Measurements from ENCODE around the gene ERGIC2. TPM values are rescaled to one million over a fixed set of nuclear protein-coding genes. Genes with fewer than 3 reads are reported as not detected.
"Not testable (repeated sequence)": the region's sequence is repeated elsewhere in the genome, so short reads cannot be mapped to it uniquely, and the experiment has no call there.

The ERGIC2 gene
- 50.0 and 54.5 TPM in 2 replicates for total RNA-seq (2014; rRNA removed; shearing (Covaris generic))
- 53.2 and 70.5 TPM in 2 replicates for polyA plus RNA-seq (2014; cell fraction: nucleus; rRNA removed)

- DNase-seq (ENCODE audit: extremely low read depth, low read depth) = peak; percentile 98
Observed at GRCh38 chr12:29380536-29381523, at the start of gene ERGIC2. Gene ERGIC2, minus strand, starts transcription at chr12:29381172. Its CDS starts 9,539 bp downstream, at chr12:29371633.

GRCh38 chr12:29430716-29431044 is 49.7 kb upstream of the ERGIC2 start:
- DNase-seq (ENCODE audit: extremely low read depth, low read depth) = no peak

- DNase-seq (ENCODE audit: extremely low read depth, low read depth) = no peak
Observed at GRCh38 chr12:29429999-29430715, 49.2 kb upstream of the ERGIC2 start.

- DNase-seq (ENCODE audit: extremely low read depth, low read depth) = peak; percentile 50
Observed at GRCh38 chr12:29428633-29429032, 47.7 kb upstream of the ERGIC2 start.

- DNase-seq (ENCODE audit: extremely low read depth, low read depth) = no peak
Observed at GRCh38 chr12:29427964-29428363, 47.0 kb upstream of the ERGIC2 start.

GRCh38 chr12:29426498-29426897 is 45.5 kb upstream of the ERGIC2 start:
- no peak for DNase-seq (ENCODE audit: extremely low read depth, low read depth)

GRCh38 chr12:29425722-29426121 is 44.8 kb upstream of the ERGIC2 start:
- no peak for DNase-seq (ENCODE audit: extremely low read depth, low read depth)

- no peak for DNase-seq (ENCODE audit: extremely low read depth, low read depth)
Observed at GRCh38 chr12:29416748-29417147, 35.8 kb upstream of the ERGIC2 start.

- DNase-seq (ENCODE audit: extremely low read depth, low read depth) = no peak
Observed at GRCh38 chr12:29415111-29415510, 34.1 kb upstream of the ERGIC2 start.

- no peak for DNase-seq (ENCODE audit: extremely low read depth, low read depth)
Observed at GRCh38 chr12:29414368-29414767, 33.4 kb upstream of the ERGIC2 start.

GRCh38 chr12:29405561-29405960 is 24.6 kb upstream of the ERGIC2 start:
- DNase-seq (ENCODE audit: extremely low read depth, low read depth) = no peak

GRCh38 chr12:29403991-29404390 is 23.0 kb upstream of the ERGIC2 start:
- DNase-seq (ENCODE audit: extremely low read depth, low read depth) = no peak

- DNase-seq (ENCODE audit: extremely low read depth, low read depth) = no peak
Observed at GRCh38 chr12:29402437-29402836, 21.5 kb upstream of the ERGIC2 start.

- no peak for DNase-seq (ENCODE audit: extremely low read depth, low read depth)
Observed at GRCh38 chr12:29398495-29398894, 17.5 kb upstream of the ERGIC2 start.

- DNase-seq (ENCODE audit: extremely low read depth, low read depth) = no peak
Observed at GRCh38 chr12:29396774-29397173, 15.8 kb upstream of the ERGIC2 start.

GRCh38 chr12:29395356-29395755 is 14.4 kb upstream of the ERGIC2 start:
- DNase-seq (ENCODE audit: extremely low read depth, low read depth) = no peak

GRCh38 chr12:29390419-29390818 is 9.4 kb upstream of the ERGIC2 start:
- not testable (repeated sequence) for DNase-seq (ENCODE audit: extremely low read depth, low read depth)

GRCh38 chr12:29389295-29389919 is 8.4 kb upstream of the ERGIC2 start:
- no peak for DNase-seq (ENCODE audit: extremely low read depth, low read depth)

GRCh38 chr12:29386084-29386680 is 5.2 kb upstream of the ERGIC2 start:
- DNase-seq (ENCODE audit: extremely low read depth, low read depth) = not testable (repeated sequence)

- not testable (repeated sequence) for DNase-seq (ENCODE audit: extremely low read depth, low read depth)
Observed at GRCh38 chr12:29385194-29385593, 4.2 kb upstream of the ERGIC2 start.

GRCh38 chr12:29382251-29382650 is 1.3 kb upstream of the ERGIC2 start:
- no peak for DNase-seq (ENCODE audit: extremely low read depth, low read depth)

Measured in NCI-H460 (cell line).